HFF-Myc (cell line): ENCODE data around the gene SPC25.

Experiments used
- DNase-seq: peaks from one replicate; pipeline ENCODE4 v3.0.0-alpha.2; 2011; ENCODE audit warnings: low read depth; ENCODE audit errors: extremely low read depth
- H3K4me3 ChIP-seq: replicated peaks from 2 replicates; pipeline ENCODE4 v1.5.1; 2011; ENCODE audit warnings: low read depth, mild to moderate bottlenecking, control low read depth, low read length
- CTCF ChIP-seq: IDR thresholded peaks from 2 replicates; pipeline ENCODE4 v1.5.1; 2012; ENCODE audit warnings: mild to moderate bottlenecking, low read depth, low read length, control low read depth; ENCODE audit errors: missing control alignments

The SPC25 gene

GRCh38 chr2:168903888-168904287 is 13.7 kb upstream of the SPC25 start:
- DNase-seq: no peak
- TF ChIP-seq CTCF: no peak

GRCh38 chr2:168901003-168901402 is 10.8 kb upstream of the SPC25 start, which contains the start of gene G6PC2:
Gene G6PC2, plus strand, starts transcription at chr2:168901291. Its CDS starts 41 bp downstream, at chr2:168901332.
- DNase-seq: no peak
- no peak within 1 kb of the TSS for H3K4me3 ChIP-seq
- TF ChIP-seq CTCF: no peak

More at GRCh38 chr2:168903888-168904287, 13.7 kb upstream of the SPC25 start:
- no peak overlapping the region for H3K4me3 ChIP-seq

- TF ChIP-seq CTCF: no peak
- DNase-seq: no peak
- H3K4me3 ChIP-seq: no peak overlapping the region
Measured at GRCh38 chr2:168897449-168897848, 7.2 kb upstream of the SPC25 start.

- DNase-seq: no peak
- no peak overlapping the region for H3K4me3 ChIP-seq
- TF ChIP-seq CTCF: no peak
Measured at GRCh38 chr2:168896783-168897182, 6.6 kb upstream of the SPC25 start.

GRCh38 chr2:168895771-168896170 is 5.5 kb upstream of the SPC25 start:
- no peak for DNase-seq
- H3K4me3 ChIP-seq: no peak overlapping the region
- TF ChIP-seq CTCF: no peak

GRCh38 chr2:168894720-168895119 is 4.5 kb upstream of the SPC25 start:
- no peak for TF ChIP-seq CTCF
- DNase-seq: no peak
- no peak overlapping the region for H3K4me3 ChIP-seq

GRCh38 chr2:168894101-168894500 is 3.9 kb upstream of the SPC25 start:
- no peak overlapping the region for H3K4me3 ChIP-seq
- no peak for DNase-seq
- TF ChIP-seq CTCF: no peak
